Brain pericyte (primary cell): ENCODE data around the gene PLA2G2F.
"Not testable (repeated sequence)": the region's sequence is repeated elsewhere in the genome, so short reads cannot be mapped to it uniquely, and the experiment has no call there.

Experiments used
- DNase-seq: peaks from one replicate; pipeline ENCODE4 v3.0.0-alpha.2; 2012; ENCODE audit warnings: low read depth, low spot score

PLA2G2F gene

DNA sequence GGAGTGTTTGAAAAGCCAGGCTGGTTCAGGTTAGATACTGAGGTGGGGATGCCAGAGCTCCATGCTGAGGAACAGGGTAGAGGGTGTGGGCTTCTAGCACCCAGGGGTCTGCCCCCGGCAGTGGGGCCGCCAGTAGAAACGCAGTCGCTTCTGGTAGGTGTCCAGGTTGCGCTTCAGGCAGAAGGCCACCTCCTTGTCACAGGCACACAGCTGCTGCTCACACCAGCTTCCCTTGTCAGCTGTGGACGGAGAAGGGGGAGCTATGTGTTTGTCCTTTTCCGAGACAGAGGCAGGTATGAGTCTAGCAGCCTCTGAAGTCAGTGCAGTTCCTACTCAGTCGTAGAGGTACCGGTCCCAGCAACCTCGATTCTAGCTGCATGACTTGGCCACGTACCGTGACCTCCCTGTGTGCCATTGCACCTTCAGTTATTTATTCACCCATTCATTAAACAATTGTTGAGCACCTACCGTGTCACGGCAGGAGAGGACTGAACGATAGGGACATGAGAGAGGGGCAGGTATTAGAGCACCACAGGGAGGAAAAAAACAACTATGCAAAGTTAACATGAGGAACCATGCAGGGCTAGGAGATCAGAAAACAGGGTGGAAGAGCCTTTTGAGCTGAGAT is 25.0 kb upstream of the PLA2G2F start:
- no peak for DNase-seq

DNA sequence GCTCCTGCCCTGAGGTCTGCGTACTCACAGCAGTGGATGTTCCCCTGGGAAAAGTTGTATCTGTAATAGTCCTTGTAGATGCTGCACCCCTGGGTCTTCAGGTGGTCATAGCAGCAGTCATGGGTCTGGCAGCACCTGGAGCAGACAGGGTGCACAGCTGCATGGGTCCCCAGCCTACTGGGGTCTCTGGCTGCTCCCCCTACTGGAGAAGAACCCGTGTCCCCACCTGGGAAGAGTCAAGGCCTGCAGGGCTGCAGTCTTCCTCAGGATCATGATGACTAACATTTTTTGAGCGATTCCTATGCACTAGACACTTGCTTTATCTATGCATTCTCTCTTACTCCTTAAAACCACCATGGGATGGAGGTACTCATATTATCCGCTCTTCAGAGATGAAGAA is 23.6 kb upstream of the PLA2G2F start:
- no peak for DNase-seq

DNA sequence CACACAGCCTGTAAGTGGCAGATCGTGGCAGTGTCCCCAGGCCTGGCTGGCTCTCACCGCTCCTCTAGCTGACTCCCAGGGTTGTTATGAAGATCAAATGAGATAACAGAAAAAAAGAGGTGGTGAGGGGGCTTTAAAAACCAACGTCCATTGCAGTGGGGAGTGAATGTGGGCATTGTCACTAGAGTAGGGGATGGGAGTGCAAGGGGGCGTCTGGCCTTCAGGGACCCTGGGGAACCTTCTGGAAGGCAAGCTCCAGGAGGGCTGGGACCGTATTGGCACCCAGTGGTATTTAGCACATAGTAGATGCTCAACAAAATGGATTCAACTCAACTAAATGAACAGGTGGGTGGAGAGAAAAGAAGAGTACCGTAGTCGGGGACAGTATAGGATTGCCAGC is 23.2 kb upstream of the PLA2G2F start:
- DNase-seq, result no peak

GRCh38 chr1:20117236-20117635 is 21.9 kb upstream of the PLA2G2F start:
- DNase-seq, result no peak

DNA sequence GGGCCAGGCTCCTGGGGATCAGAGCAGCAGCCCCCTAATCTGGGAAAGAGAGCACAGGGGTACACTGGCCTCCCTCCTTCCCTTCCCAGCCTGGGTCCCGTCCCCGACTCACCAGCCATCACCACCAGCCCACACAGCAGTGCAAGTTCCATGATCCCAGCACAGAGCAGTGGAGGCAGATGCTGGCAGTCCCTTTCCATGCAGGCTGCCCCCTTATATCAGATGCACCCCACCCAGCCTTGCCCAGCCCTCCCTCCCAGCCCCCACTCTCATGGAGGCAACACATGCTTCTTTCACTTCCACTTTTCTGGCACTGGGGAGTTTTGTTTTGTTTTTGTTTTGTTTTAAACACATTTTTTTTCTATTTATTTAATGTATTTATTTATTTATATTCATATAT is 19.8 kb upstream of the PLA2G2F start, which contains the start of gene PLA2G2D:
Gene PLA2G2D, minus strand, starts transcription at position 190 of the 400 bp plus-strand sequence. Its CDS starts 38 bp downstream, at position 152.
- no peak for DNase-seq

- DNase-seq, result no peak
Observed at GRCh38 chr1:20120796-20121195, 18.3 kb upstream of the PLA2G2F start.

DNA sequence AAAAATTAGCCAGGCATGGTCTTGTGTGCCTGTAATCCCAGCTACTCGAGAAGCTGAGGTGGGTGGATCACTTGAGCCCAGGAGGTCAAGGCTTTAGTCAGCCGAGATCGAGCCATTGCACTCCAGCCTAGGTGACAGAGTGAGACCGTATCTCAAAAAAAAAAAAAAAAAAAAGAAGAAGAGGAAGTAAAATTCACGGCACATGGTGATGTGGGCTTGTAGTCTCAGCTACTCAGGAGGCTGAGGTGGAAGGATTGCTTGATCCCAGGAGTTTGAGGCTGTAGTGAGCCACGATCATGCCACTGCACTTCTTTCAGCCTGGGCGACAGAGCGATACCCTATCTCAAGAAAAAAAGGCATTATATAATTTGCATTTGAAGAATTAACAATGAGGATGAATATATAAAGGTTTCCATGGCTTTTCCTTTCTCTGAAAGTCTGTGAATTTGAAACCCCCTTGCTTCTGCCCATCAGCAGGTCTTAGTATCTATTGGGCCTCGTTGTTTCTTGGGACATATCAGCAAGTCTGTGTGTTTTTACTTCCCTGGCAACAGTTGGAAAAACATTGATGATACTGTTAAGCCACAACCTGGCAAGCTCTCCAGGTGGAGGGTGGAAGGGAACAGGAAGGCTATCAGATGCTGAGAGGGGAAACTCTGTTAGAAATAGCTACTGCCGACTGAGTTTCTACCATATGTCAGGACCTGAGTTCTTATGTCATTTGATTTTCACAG is 15.2 kb upstream of the PLA2G2F start:
- no peak for DNase-seq

GRCh38 chr1:20124456-20125057 is 14.6 kb upstream of the PLA2G2F start:
- DNase-seq, result no peak

- DNase-seq, result no peak
Observed at GRCh38 chr1:20125100-20125499, 14.0 kb upstream of the PLA2G2F start.

- DNase-seq, result no peak
Observed at GRCh38 chr1:20126041-20126805, 12.9 kb upstream of the PLA2G2F start.

- DNase-seq, result no peak
Observed at GRCh38 chr1:20126806-20127440, 12.2 kb upstream of the PLA2G2F start.

DNA sequence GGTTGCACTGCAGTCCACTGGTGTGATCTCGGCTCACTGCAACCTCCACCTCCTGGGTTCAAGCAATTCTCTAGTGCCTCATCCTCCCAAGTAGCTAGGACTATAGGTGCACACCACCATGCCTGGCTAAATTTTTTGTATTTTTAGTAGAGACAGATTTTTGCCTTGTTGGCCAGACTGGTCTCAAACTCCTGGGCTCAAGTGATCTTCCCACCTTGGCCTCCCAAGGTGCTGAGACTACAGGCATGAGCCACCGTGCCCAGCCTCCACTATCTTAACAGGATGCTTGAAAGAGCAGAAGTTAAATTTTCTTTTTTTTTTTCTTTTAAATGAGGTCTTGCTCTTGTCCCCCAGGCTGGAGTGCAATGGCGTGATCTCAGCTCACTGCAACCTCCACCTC is 8.6 kb upstream of the PLA2G2F start:
- DNase-seq, result not testable (repeated sequence)

DNA sequence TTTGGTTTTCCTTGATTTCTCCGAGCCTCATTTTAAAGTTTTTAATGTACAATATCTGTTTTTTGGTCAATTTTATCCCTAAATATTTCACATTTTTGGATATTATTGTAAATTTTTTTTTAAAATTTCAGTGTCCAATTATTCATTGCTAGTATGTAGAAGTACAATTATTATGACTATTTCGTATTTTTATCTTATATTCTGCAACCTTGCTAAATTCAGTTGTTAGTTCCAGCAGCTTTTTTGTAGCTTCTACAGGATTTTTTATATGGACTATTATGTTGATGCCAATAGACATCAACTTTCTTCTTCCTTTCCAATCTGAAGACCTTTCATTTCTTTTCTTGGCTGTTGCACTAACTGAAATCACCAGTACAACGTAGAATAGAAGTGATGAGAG is 4.1 kb upstream of the PLA2G2F start:
- no peak for DNase-seq

- no peak for DNase-seq
Observed at GRCh38 chr1:20136249-20136648, 2.9 kb upstream of the PLA2G2F start.

DNA sequence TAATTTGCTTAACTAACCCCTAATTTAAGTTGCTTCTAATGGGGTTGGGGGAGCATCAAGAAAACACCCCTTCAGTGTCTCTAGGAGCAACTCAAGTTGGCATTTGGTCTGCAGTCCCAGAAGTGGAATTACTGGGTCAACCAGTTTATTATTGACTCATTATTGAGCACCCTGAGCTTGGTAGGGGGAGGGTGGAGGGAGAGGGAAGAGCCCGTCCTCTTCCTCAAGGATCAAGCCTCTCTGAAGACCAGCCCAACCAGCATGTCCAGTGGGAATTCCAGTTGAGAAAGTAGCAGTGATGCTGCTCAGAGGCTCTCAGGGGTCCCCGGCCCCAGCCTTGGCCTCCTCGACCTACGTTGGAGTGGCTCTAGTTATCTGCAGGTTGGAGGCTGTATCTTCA is 2.1 kb upstream of the PLA2G2F start:
- no peak for DNase-seq

DNA sequence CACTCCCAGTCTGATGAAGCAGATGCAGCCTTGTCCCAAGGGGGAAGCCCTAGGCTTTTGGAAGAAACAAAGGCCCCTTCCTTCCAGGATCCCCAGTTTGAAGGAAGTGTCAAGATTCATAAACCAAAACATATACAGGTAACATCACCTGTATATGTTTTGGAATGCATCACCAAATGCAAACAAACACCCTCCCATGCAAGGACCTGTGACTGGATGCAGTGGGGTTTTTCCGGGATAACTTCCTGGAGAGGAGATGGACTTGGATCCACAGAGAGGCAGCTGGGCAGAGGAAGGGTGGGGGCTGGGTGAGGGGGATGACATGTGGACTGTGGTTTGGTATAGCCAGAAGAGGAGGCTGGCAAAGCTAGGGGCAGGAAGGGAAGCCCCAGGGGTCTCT is 1.5 kb upstream of the PLA2G2F start:
- no peak for DNase-seq

DNA sequence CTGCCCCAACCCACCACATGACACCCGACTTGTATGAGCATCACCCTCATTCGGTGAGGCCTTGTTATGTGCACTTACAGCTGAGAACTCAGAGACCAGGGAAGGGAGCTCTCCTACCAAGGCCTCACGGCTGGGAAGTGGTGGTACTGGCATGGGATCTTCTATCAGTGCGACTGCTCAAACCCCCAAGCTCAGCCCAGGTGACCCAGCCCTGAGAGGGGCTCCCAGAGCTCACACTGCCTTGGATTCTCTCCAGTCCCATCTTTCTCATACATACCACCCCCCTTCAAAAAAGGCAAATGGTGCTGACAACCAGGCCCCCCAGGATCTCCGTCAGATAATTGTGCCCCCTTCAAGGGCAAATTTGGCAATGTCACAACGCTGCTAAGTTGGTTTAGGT is 777 bp upstream of the PLA2G2F start:
- DNase-seq, result no peak

GRCh38 chr1:20139776-20140612 is 871 bp downstream of the PLA2G2F start:
- DNase-seq, result no peak

DNA sequence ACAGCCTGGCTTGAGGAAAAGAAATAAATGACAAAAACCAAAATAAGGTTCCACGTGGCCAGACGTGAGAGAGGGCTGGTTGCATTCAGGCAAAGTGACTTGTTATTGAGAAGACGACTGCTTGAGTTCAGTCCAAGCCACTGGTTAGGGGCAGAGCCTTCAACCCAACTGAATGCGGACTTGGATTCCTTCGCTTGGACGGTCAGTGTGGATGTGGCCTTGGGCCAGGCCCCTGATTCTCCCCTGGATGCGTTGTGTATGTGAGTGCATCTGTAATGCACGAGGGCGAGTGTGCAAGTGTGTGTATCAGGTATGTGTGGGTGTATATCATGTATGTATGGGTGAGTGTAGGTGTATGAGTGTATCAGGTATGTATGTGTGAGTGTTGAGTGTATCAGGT is 1.9 kb downstream of the PLA2G2F start:
- DNase-seq, result no peak

GRCh38 chr1:20141466-20141865 is 2.3 kb downstream of the PLA2G2F start:
- DNase-seq, result no peak
